Neural crest cell (in vitro differentiated cells): ENCODE measurements around the gene ARHGEF17. TPM values are rescaled to one million over a fixed set of nuclear protein-coding genes. Genes with fewer than 3 reads are reported as not detected.

Source experiments
- DNase-seq: peaks from one replicate; pipeline ENCODE4 v3.0.0; 2021; ENCODE audit warnings: low read depth, mixed read lengths, low spot score
- H3K27ac Mint-ChIP-seq: one replicate; pipeline ENCODE4 v1.8.0; 2021; ENCODE audit warnings: mild to moderate bottlenecking, mixed read lengths; ENCODE audit not compliant: unreplicated experiment
- H3K27me3 Mint-ChIP-seq: 2 replicates; pipeline ENCODE4 v1.8.0; 2021; ENCODE audit warnings: low read depth, mild to moderate bottlenecking, mixed read lengths
- H3K36me3 Mint-ChIP-seq: 2 replicates; pipeline ENCODE4 v1.8.0; 2021; ENCODE audit warnings: low read depth, mild to moderate bottlenecking, mixed read lengths
- H3K4me1 Mint-ChIP-seq: 2 replicates; pipeline ENCODE4 v1.8.0; 2021; ENCODE audit warnings: mixed read lengths
- H3K4me3 Mint-ChIP-seq: one replicate; pipeline ENCODE4 v1.8.0; 2021; ENCODE audit warnings: mild to moderate bottlenecking, mixed read lengths
- H3K9me3 Mint-ChIP-seq: 2 replicates; pipeline ENCODE4 v1.8.0; 2021; ENCODE audit warnings: mixed read lengths
- CTCF ChIP-seq: fragments of 200-600 bp; sonication (generic); conservative IDR thresholded peaks from 2 replicates; pipeline ENCODE4 v1.5.0; 2021; ENCODE audit warnings: antibody characterized with exemption, mild to moderate bottlenecking
- total RNA-seq: library from RNA; stranded (reverse); gene quantifications from 2 replicates; pipeline ENCODE4 v1.2.1, GENCODE V29; 2021

The ARHGEF17 gene
- total RNA-seq, 1 donor from 2014 or later = 55.7 TPM

- peaks cover 40% of the 10 kb centered on the region for H3K4me1 Mint-ChIP-seq
- H3K27ac Mint-ChIP-seq = no peak overlapping the region
- no peaks in the 10 kb centered on the region for H3K9me3 Mint-ChIP-seq
- no peak for TF ChIP-seq CTCF
- H3K4me3 Mint-ChIP-seq = peak overlapping the region; percentile 56
- DNase-seq = no peak
- no peaks in the 10 kb centered on the region for H3K27me3 Mint-ChIP-seq
- H3K36me3 Mint-ChIP-seq = peaks cover 2% of the 10 kb centered on the region
These were observed 35.2 kb downstream of the ARHGEF17 start for GRCh38 chr11:73343076-73343873.

GRCh38 chr11:73344191-73344607 lies 36.1 kb downstream of the ARHGEF17 start:
- H3K36me3 Mint-ChIP-seq = peaks cover 2% of the 10 kb centered on the region
- H3K4me3 Mint-ChIP-seq = no peak overlapping the region
- TF ChIP-seq CTCF = no peak
- H3K9me3 Mint-ChIP-seq = no peaks in the 10 kb centered on the region
- H3K4me1 Mint-ChIP-seq = peaks cover 40% of the 10 kb centered on the region
- DNase-seq = no peak
- no peak overlapping the region for H3K27ac Mint-ChIP-seq
- no peaks in the 10 kb centered on the region for H3K27me3 Mint-ChIP-seq

- H3K36me3 Mint-ChIP-seq = peaks cover 2% of the 10 kb centered on the region
These were observed 37.5 kb downstream of the ARHGEF17 start for GRCh38 chr11:73345481-73346160.

GRCh38 chr11:73346186-73346935 lies 38.3 kb downstream of the ARHGEF17 start:
- H3K27me3 Mint-ChIP-seq = no peaks in the 10 kb centered on the region
- H3K27ac Mint-ChIP-seq = no peak overlapping the region
- H3K4me3 Mint-ChIP-seq = no peak overlapping the region
- DNase-seq = no peak
- no peak for TF ChIP-seq CTCF
- H3K36me3 Mint-ChIP-seq = peaks cover 2% of the 10 kb centered on the region
- H3K9me3 Mint-ChIP-seq = no peaks in the 10 kb centered on the region
- H3K4me1 Mint-ChIP-seq = peaks cover 35% of the 10 kb centered on the region

More at GRCh38 chr11:73345481-73346160, 37.5 kb downstream of the ARHGEF17 start:
- H3K4me1 Mint-ChIP-seq = peaks cover 33% of the 10 kb centered on the region
- TF ChIP-seq CTCF = no peak
- H3K4me3 Mint-ChIP-seq = no peak overlapping the region
- DNase-seq = no peak
- H3K9me3 Mint-ChIP-seq = no peaks in the 10 kb centered on the region
- H3K27me3 Mint-ChIP-seq = no peaks in the 10 kb centered on the region
- H3K27ac Mint-ChIP-seq = peak overlapping the region; percentile 82

GRCh38 chr11:73347067-73347466 lies 39.0 kb downstream of the ARHGEF17 start:
- peak overlapping the region; percentile 36 for H3K27ac Mint-ChIP-seq

More at GRCh38 chr11:73347067-73347466, 39.0 kb downstream of the ARHGEF17 start:
- no peaks in the 10 kb centered on the region for H3K27me3 Mint-ChIP-seq
- peaks cover 2% of the 10 kb centered on the region for H3K36me3 Mint-ChIP-seq
- H3K4me3 Mint-ChIP-seq = no peak overlapping the region
- no peak for DNase-seq
- no peaks in the 10 kb centered on the region for H3K9me3 Mint-ChIP-seq
- H3K4me1 Mint-ChIP-seq = peaks cover 29% of the 10 kb centered on the region
- no peak for TF ChIP-seq CTCF
